Measurements from ENCODE around the gene C9orf152.
"Not testable (repeated sequence)": the region's sequence is repeated elsewhere in the genome, so short reads cannot be mapped to it uniquely, and the experiment has no call there.

The C9orf152 gene, protein sequence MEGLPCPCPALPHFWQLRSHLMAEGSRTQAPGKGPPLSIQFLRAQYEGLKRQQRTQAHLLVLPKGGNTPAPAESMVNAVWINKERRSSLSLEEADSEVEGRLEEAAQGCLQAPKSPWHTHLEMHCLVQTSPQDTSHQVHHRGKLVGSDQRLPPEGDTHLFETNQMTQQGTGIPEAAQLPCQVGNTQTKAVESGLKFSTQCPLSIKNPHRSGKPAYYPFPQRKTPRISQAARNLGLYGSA

DNA sequence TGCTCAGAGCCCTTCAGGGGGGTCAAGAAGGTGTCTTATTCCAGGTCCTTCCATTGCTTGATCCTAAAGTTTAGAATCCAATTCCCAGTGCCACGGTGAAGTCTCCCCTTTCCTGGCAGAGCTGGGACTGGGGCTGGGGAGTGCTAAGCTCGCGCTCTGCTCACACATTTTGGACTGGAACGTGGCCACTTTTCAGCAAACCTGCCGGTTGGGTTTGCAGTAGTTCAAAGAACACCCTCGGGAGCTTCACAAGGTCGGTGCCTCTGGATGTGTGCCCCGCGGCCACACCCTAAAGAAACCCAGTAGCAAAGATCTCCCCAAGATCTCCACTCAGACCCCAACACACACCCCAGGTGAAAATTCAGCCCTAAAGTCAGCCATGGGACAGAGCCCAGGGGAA lies at the start of gene C9orf152:
TSS of gene C9orf152 (minus strand) at position 129 of the 400 bp plus-strand sequence. CDS start 580 bp downstream, outside the sequence.
- peaks cover 6% of the 10 kb centered on the region for H3K27me3 ChIP-seq (ENCODE audit: insufficient read depth, low read length)
- no peak within 1 kb of the TSS for H2AFZ ChIP-seq (ENCODE audit: low read depth, low read length)
- no peaks in the 10 kb centered on the region for H3K9me3 ChIP-seq (ENCODE audit: low read length)
- H3K36me3 ChIP-seq (ENCODE audit: insufficient read depth, low read length) = no peaks in the 10 kb centered on the region
- no peak within 1 kb of the TSS for H3K4me3 ChIP-seq (ENCODE audit: low read length)
- H3K4me1 ChIP-seq (ENCODE audit: insufficient read depth, low read length) = no peaks in the 10 kb centered on the region

DNA sequence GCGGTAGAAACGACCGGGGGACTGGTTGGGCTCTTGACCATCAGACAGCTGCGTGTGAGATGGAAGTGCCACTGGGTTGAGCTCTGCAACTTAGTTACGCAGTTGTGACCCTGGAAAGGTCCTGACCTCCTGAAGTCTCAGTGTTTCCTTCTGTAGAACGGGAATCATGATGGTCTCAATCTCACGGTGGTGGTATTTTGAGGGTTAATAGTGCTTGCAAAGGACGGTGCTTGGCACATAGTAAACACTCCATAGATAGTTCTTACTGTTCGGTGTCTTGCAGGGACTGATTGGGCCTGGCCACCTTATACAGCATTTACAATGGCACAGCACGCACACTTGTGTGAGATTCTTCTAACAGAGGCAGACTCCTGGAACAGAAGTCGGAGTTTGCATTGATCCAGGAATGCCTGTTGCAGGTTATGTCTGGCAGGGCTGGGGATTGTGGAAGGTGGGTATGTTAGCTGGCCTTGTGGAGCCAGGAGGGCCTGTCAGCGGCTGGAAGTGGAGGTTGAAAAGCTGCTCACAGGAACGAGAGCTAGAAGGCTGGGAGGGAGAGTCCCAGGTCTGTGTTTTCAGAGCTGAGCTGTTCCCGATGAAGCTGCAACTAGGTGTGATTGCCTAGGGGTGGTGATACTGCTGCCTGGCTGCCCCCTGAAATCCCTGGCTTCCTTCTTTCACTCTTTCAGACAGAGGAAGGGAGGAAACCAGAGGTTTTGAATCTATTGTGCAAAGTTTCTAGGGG lies 49.3 kb upstream of the C9orf152 start:
- Histone ChIP-seq H3K4me1 (ENCODE audit: insufficient read depth, low read length) (peaks cover 21% of the 10 kb centered on the region), H2AFZ (ENCODE audit: low read depth, low read length) (peak overlapping the region; percentile 93), H3K36me3 (ENCODE audit: insufficient read depth, low read length) (no peaks in the 10 kb centered on the region), H3K4me3 (ENCODE audit: low read length) (peak overlapping the region; percentile 89), H3K27me3 (ENCODE audit: insufficient read depth, low read length) (no peaks in the 10 kb centered on the region), H3K9me3 (ENCODE audit: low read length) (no peaks in the 10 kb centered on the region)

DNA sequence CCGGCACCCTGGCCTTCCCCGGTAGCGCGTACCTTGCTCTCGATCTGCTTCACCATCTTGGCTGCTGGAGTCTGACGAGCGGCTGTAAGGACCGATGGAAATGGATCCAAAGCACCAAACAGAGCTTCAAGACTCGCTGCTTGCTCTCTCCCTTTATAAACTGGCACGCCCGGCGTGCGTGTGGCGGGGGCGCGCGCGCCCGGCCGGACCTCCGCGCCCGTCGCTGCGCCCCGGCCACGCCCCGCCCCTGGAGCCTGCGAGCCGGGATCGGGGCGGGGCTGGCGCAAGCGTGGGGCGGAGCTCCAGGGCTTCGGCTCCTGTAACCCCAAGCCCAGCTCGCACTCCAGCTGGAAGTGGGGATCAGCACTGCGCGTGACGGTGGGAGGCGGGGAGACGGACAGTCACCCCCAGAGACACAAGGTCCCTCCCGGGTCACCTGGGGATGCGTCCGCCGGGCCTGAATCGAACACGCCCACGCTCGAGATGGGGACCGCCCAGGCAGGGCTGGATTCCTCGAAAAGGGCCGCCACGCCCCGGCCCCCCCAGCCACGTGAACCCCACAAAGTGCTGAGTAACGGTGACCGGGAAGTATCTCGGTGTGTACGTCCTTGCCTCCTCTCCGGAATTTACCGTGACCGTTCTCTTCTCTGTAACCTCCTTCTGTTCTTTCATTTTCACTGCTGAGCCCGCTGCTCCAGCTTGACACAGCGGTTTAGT lies 48.6 kb upstream of the C9orf152 start, which contains the start of gene TXN:
TSS of gene TXN (minus strand) at position 128 of the 717 bp plus-strand sequence. CDS start at position 56, 72 bp downstream.
- Histone ChIP-seq H3K4me3 (ENCODE audit: low read length) (peak within 1 kb of the TSS; percentile 89), H2AFZ (ENCODE audit: low read depth, low read length) (peak within 1 kb of the TSS; percentile 93), H3K36me3 (ENCODE audit: insufficient read depth, low read length) (no peaks in the 10 kb centered on the region), H3K9me3 (ENCODE audit: low read length) (no peaks in the 10 kb centered on the region), H3K4me1 (ENCODE audit: insufficient read depth, low read length) (peaks cover 21% of the 10 kb centered on the region), H3K27me3 (ENCODE audit: insufficient read depth, low read length) (no peaks in the 10 kb centered on the region)

DNA sequence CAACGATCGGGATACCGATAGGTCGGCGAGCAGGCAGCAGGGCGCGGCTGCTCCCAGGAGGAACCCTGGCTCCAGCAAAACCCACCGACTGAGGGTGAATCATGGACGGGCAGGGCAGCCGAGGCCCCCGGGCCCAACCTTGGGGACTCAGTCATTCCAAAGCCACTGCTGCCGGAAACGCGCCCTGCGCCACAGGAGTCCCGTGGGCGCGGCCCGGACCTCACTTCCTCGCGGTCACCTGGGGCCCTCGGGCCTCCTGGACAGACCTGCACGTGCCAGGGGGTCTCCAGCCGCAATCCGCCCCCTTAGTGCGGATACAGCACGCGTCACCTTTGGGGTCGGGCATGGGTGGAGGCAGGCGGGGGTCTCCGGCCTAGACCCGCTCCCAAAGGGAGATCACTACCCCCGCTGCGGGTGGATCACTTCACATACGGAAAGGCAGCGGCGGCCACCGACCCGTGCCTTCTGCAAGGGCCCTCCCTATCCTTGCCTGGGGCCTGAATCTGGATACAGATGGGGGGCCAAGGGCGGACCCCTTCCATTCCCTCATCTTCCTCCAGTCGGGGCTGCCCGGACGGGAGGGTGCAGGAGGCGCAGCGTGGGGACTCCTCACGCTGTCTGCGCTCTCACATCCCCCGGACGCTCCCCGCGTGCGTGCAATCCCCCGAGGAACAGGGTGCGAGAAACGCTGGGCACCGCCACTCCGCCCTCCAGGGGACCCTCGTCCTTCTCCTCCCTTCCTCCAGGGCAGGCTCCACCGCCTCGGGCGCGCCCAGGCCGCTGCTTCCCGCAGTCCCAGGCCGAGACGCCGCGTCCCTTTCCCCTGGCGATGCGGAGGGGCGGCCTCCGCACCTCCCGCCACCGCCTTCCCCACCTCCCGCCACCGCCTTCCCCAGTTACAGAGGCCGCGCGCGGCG lies 47.8 kb upstream of the C9orf152 start:
- Histone ChIP-seq H3K4me3 (ENCODE audit: low read length) (peak overlapping the region; percentile 89), H3K9me3 (ENCODE audit: low read length) (no peaks in the 10 kb centered on the region), H3K36me3 (ENCODE audit: insufficient read depth, low read length) (no peaks in the 10 kb centered on the region), H3K27me3 (ENCODE audit: insufficient read depth, low read length) (no peaks in the 10 kb centered on the region), H2AFZ (ENCODE audit: low read depth, low read length) (peak overlapping the region; percentile 93), H3K4me1 (ENCODE audit: insufficient read depth, low read length) (peaks cover 21% of the 10 kb centered on the region)

DNA sequence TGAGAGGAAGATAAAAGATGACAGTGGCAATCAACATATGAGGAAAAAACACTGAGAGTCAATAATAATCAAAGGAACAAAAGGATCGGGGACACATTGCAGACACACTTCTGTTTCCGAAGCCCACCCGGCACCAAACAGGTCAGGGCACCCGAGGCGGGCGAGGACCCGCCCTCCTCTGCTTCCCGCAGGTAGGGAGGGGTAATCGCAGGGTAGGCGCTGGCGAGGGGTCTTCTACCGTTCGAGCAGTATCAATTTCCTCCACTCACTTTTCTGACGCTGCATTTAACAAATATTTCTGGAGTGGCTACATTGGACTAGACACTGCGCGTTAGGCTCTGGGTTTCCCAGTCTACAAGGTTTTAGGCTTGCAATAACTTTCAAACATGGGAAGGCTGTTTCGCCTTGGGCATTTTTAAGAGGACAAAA lies 47.1 kb upstream of the C9orf152 start:
- Histone ChIP-seq H3K4me3 (ENCODE audit: low read length) (peak overlapping the region; percentile 89), H3K4me1 (ENCODE audit: insufficient read depth, low read length) (peaks cover 21% of the 10 kb centered on the region), H3K36me3 (ENCODE audit: insufficient read depth, low read length) (peaks cover 7% of the 10 kb centered on the region)

DNA sequence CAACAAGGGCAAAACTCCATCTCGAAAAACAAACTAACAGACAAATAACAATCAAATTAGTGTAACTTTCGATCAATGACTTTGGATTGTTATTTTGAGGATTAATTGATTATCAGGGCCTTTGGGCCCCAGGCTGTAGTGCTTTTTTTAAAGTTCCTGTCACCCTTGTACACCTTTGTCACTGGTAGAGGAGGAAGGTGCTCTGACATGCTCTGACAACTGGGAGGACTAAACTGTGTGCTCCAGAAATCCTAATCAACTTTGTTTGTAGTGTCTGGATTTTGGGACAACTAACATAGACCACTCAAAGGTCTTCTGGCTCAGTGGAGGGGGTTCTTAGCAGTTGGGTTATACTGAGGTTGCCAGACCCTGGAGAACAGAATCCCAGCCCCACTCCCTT lies 46.5 kb upstream of the C9orf152 start:
- no peaks in the 10 kb centered on the region for H3K9me3 ChIP-seq (ENCODE audit: low read length)
- peaks cover 21% of the 10 kb centered on the region for H3K4me1 ChIP-seq (ENCODE audit: insufficient read depth, low read length)
- H3K27me3 ChIP-seq (ENCODE audit: insufficient read depth, low read length) = no peaks in the 10 kb centered on the region
- peak overlapping the region; percentile 89 for H3K4me3 ChIP-seq (ENCODE audit: low read length)
- no peak overlapping the region for H2AFZ ChIP-seq (ENCODE audit: low read depth, low read length)
- peaks cover 12% of the 10 kb centered on the region for H3K36me3 ChIP-seq (ENCODE audit: insufficient read depth, low read length)

More for the DNA sequence above, 47.1 kb upstream of the C9orf152 start:
- peak overlapping the region; percentile 93 for H2AFZ ChIP-seq (ENCODE audit: low read depth, low read length)
- no peaks in the 10 kb centered on the region for H3K9me3 ChIP-seq (ENCODE audit: low read length)
- no peaks in the 10 kb centered on the region for H3K27me3 ChIP-seq (ENCODE audit: insufficient read depth, low read length)

DNA sequence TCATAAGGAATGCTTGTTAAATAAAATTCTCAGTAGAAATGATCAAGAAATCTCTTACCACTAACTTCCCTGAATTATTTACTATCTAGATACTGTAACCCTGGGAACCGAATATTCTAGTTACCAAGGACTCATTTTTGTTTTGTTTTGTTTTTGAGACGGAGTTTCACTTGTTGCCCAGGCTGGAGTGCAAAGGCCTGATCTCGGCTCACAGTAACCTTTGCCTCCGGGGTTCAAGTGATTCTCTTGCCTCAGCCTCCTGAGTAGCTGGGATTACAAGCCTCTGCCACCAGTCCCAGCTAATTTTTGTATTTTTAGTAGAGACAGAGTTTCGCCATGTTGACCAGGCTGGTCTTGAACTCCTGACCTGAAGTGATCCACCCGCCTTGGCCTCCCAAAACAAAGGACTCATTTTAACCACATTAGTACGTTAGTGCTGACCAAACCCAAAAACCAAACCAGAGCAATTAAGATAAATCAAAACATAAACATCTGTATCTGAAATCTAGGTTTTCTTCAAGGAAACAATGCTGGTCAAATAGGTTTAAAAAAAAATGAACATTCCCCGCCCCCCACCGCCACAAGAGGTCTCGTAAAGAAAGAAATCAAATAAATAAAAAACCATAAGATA lies 44.7 kb upstream of the C9orf152 start:
- H3K36me3 ChIP-seq (ENCODE audit: insufficient read depth, low read length) = peaks cover 23% of the 10 kb centered on the region
- no peak overlapping the region for H2AFZ ChIP-seq (ENCODE audit: low read depth, low read length)
- H3K9me3 ChIP-seq (ENCODE audit: low read length) = no peaks in the 10 kb centered on the region
- no peaks in the 10 kb centered on the region for H3K27me3 ChIP-seq (ENCODE audit: insufficient read depth, low read length)
- no peak overlapping the region for H3K4me3 ChIP-seq (ENCODE audit: low read length)
- peaks cover 15% of the 10 kb centered on the region for H3K4me1 ChIP-seq (ENCODE audit: insufficient read depth, low read length)

DNA sequence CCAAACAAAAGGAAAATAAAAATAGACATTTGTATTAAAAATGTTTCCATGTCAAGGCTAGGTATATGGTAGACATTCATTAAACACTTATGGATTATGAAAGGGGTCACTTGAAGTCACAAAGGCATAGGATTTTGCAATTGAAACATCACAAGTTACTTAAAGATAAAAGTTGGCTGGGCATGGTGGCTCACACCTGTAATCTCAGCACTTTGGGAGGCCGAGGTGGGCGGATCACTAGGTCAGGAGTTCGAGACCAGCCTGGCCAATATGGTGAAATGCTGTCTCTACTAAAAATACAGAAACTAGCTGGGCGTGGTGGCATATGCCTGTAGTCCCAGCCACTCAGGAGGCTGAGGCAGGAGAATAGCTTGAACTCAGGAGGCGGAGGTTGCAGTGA lies 43.8 kb upstream of the C9orf152 start:
- not testable (repeated sequence) for H3K27me3 ChIP-seq (ENCODE audit: insufficient read depth, low read length); H2AFZ ChIP-seq (ENCODE audit: low read depth, low read length); H3K4me3 ChIP-seq (ENCODE audit: low read length); H3K9me3 ChIP-seq (ENCODE audit: low read length); H3K4me1 ChIP-seq (ENCODE audit: insufficient read depth, low read length)
- H3K36me3 ChIP-seq (ENCODE audit: insufficient read depth, low read length) = peaks cover 27% of the 10 kb centered on the region

DNA sequence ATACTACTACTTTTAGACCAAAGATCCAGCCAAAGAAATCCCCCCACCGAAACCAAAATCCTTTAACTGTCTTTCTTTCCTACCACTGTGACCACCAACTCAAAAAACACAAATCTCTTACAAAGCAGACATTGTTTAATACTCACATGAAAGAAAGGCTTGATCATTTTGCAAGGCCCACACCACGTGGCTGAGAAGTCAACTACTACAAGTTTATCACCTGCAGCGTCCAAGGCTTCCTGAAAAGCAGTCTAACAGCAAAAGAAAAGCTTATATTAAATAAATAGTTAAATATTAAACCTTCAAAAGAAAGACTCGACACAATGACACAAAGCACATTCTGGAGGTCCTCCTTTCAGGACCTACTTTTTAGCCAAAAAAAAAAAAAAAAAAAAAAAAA lies 43.3 kb upstream of the C9orf152 start:
- peaks cover 8% of the 10 kb centered on the region for H3K4me1 ChIP-seq (ENCODE audit: insufficient read depth, low read length)

DNA sequence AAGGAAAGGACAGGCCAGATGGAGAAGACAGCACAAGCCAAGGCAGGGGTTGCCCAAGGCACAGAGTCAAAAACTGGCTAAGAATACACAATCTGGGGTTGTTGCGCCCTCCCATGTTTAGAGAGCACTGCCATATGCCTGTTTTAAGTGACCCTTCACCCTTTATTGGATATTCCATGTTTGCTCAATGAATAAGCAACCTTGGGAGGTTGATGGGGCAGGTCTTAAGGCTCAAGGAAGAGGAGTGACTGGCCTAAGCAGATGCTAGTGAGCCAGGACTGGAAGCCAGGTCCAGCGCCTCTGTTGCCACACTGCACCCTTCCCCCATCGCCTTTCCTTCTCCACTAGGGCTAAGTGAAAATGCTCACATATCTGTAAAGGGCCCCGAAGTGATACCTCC lies 41.6 kb upstream of the C9orf152 start:
- H3K4me3 ChIP-seq (ENCODE audit: low read length) = no peak overlapping the region
- peaks cover 37% of the 10 kb centered on the region for H3K36me3 ChIP-seq (ENCODE audit: insufficient read depth, low read length)
- no peaks in the 10 kb centered on the region for H3K27me3 ChIP-seq (ENCODE audit: insufficient read depth, low read length)
- H2AFZ ChIP-seq (ENCODE audit: low read depth, low read length) = no peak overlapping the region
- peaks cover 3% of the 10 kb centered on the region for H3K4me1 ChIP-seq (ENCODE audit: insufficient read depth, low read length)
- no peaks in the 10 kb centered on the region for H3K9me3 ChIP-seq (ENCODE audit: low read length)

More for the DNA sequence above, 43.3 kb upstream of the C9orf152 start:
- H3K4me3 ChIP-seq (ENCODE audit: low read length) = no peak overlapping the region
- H3K27me3 ChIP-seq (ENCODE audit: insufficient read depth, low read length) = no peaks in the 10 kb centered on the region
- no peak overlapping the region for H2AFZ ChIP-seq (ENCODE audit: low read depth, low read length)
- H3K36me3 ChIP-seq (ENCODE audit: insufficient read depth, low read length) = peaks cover 33% of the 10 kb centered on the region
- H3K9me3 ChIP-seq (ENCODE audit: low read length) = no peaks in the 10 kb centered on the region

DNA sequence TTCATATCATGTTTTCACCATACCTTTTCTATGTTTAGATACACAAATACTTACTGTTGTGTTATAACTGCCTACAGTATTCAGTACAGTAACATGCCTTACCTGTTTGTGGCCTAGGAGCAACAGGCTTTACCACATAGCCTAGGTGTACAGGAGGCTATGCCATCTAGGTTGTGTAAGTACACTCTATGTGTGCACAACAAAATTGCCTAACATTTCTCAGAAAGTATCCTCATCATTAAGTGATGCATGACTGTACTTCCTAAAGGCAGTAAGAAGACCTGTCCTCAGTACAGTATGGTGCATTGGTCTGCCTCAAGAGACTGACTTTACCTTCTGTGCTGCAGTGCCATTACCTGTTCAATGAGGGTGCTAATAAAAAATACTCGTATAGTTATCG lies 40.4 kb upstream of the C9orf152 start:
- H3K27me3 ChIP-seq (ENCODE audit: insufficient read depth, low read length) = no peaks in the 10 kb centered on the region
- no peak overlapping the region for H2AFZ ChIP-seq (ENCODE audit: low read depth, low read length)
- peaks cover 44% of the 10 kb centered on the region for H3K36me3 ChIP-seq (ENCODE audit: insufficient read depth, low read length)
- H3K9me3 ChIP-seq (ENCODE audit: low read length) = no peaks in the 10 kb centered on the region
- no peaks in the 10 kb centered on the region for H3K4me1 ChIP-seq (ENCODE audit: insufficient read depth, low read length)
- no peak overlapping the region for H3K4me3 ChIP-seq (ENCODE audit: low read length)

DNA sequence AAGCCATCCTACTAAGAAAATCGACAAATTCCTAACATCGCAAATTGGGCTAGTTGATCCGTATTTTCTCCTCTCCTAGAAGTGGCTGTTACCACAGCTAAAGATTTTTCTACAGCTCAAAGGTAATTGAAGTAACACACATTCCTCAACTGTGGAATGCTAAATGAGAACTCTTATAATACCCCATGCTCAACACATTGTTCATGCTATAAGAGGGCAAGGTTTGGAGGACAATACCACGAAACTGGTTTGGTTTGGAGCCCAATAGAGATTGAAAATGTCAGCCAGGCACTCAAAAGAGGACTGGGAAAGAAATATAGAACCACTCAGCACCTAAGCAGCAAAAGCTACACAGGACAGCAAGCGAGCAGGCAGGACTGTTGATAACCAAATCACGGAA lies 38.3 kb upstream of the C9orf152 start:
- H2AFZ ChIP-seq (ENCODE audit: low read depth, low read length) = no peak overlapping the region
- H3K27me3 ChIP-seq (ENCODE audit: insufficient read depth, low read length) = no peaks in the 10 kb centered on the region
- H3K4me1 ChIP-seq (ENCODE audit: insufficient read depth, low read length) = no peaks in the 10 kb centered on the region
- H3K9me3 ChIP-seq (ENCODE audit: low read length) = no peaks in the 10 kb centered on the region
- peaks cover 44% of the 10 kb centered on the region for H3K36me3 ChIP-seq (ENCODE audit: insufficient read depth, low read length)
- no peak overlapping the region for H3K4me3 ChIP-seq (ENCODE audit: low read length)

Measured in neuron (in vitro differentiated cells).